Liver (tissue), 3 donors: ENCODE data around the gene COL20A1.

Experiments
- ATF3 ChIP-seq: IDR thresholded peaks from 2 replicates; pipeline ENCODE4 v1.6.1; 2016; ENCODE audit warnings: antibody characterized with exemption
- CTCF ChIP-seq: fragments of 150-350 bp; IDR thresholded peaks from 2 replicates; pipeline ENCODE4 v1.5.1; 2017; ENCODE audit warnings: improper control_type of control experiment, low read depth, low read length; ENCODE audit not compliant: missing input control
- EGR1 ChIP-seq, 2 donors: IDR thresholded peaks; 2 replicates each; pipeline ENCODE4 v1.6.1; 2016 to 2018; ENCODE audit warnings: antibody characterized with exemption in 2 of 2, low read depth in 2 of 2
- GABPA ChIP-seq, 2 donors: IDR thresholded peaks in 1 of 2; conservative IDR thresholded peaks in 1 of 2; 2 replicates each; pipeline ENCODE4 v1.6.1; 2016; ENCODE audit warnings: antibody characterized with exemption in 2 of 2, mild to moderate bottlenecking in 1 of 2, moderate library complexity in 1 of 2
- HNF4A ChIP-seq, 2 donors: conservative IDR thresholded peaks; 2 replicates each; pipeline ENCODE4 v1.6.1; 2016; ENCODE audit warnings: antibody characterized with exemption in 2 of 2, mild to moderate bottlenecking in 2 of 2
- REST ChIP-seq: IDR thresholded peaks from 2 replicates; pipeline ENCODE4 v1.6.1; 2016; ENCODE audit warnings: antibody characterized with exemption, mild to moderate bottlenecking
- TAF1 ChIP-seq: conservative IDR thresholded peaks from 2 replicates; pipeline ENCODE4 v1.6.1; 2016; ENCODE audit warnings: antibody characterized with exemption, mild to moderate bottlenecking
- YY1 ChIP-seq: IDR thresholded peaks from 2 replicates; pipeline ENCODE4 v1.6.1; 2016; ENCODE audit warnings: antibody characterized with exemption, mild to moderate bottlenecking
- donor health status: healthy.
- donor health status: healthy.

- TF ChIP-seq ATF3, result no peak
- no peak for TF ChIP-seq CTCF
- no peak for TF ChIP-seq TAF1
- no peak for TF ChIP-seq GABPA (IDR thresholded peaks at IDR 0.05 in 1 of 2, conservative IDR thresholded peaks at IDR 0.05 in 1 of 2)
- no peak for TF ChIP-seq HNF4A (conservative IDR thresholded peaks at IDR 0.05)
- no peak for TF ChIP-seq EGR1 (IDR thresholded peaks at IDR 0.05; ENCODE audit: low read depth in 2 of 2)
- TF ChIP-seq REST, result no peak
- TF ChIP-seq YY1, result no peak
Observed at GRCh38 chr20:63327231-63327745, 34.3 kb downstream of the COL20A1 start.
